LNCAP (cell line): ENCODE measurements around the gene OTULINL.

ENCODE experiments used
- CTCF ChIP-seq: fragments of 450-650 bp; IDR thresholded peaks from 2 replicates; pipeline ENCODE4 v1.5.1; 2017; ENCODE audit warnings: mild to moderate bottlenecking

Gene OTULINL

GRCh38 chr5:14587150-14587549 lies 5.6 kb downstream of the OTULINL start:
- TF ChIP-seq CTCF: no peak

GRCh38 chr5:14588145-14588544 lies 6.6 kb downstream of the OTULINL start:
- no peak for TF ChIP-seq CTCF

- TF ChIP-seq CTCF: no peak
Observed at GRCh38 chr5:14588758-14589543, 7.4 kb downstream of the OTULINL start.

GRCh38 chr5:14590949-14591348 lies 9.4 kb downstream of the OTULINL start:
- TF ChIP-seq CTCF: no peak

GRCh38 chr5:14591548-14591947 lies 10.0 kb downstream of the OTULINL start:
- no peak for TF ChIP-seq CTCF

- no peak for TF ChIP-seq CTCF
Observed at GRCh38 chr5:14593326-14594021, 11.9 kb downstream of the OTULINL start.

- TF ChIP-seq CTCF: no peak
Observed at GRCh38 chr5:14594378-14595074, 12.9 kb downstream of the OTULINL start.
